ENCODE results near the gene ASB7. TPM values are rescaled to one million over a fixed set of nuclear protein-coding genes. Genes with fewer than 3 reads are reported as not detected.
A peak's percentile ranks its signal among the peaks of the same experiment; 100 is the strongest.

ASB7 gene
- total RNA-seq, 1 donor from 2014 or later, result 17.3 TPM

DNA sequence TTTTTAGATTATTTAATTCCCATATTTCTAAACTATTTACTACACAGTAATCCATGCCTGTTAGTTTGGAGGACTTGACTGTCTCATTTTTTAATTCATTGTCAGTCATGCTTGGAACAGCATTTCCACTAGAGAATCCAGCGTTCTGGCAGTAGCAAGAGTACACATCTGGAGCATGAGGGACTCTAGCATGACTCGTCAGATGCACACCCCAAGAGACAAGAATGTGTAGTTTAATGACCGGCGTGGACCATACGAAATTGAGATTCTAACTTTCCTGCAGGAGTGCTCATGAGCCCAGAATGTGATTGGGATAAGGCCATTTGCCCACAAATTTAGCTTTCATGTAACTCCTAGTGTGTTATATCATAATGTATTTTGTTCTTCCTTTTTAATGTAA is 48.9 kb downstream of the ASB7 start:
- DNase-seq (ENCODE audit: low read depth), result no peak
- H3K4me3 ChIP-seq (ENCODE audit: low read depth, low read length), result no peak overlapping the region
- H3K27me3 ChIP-seq (ENCODE audit: control insufficient read depth, insufficient read depth, low read length), result no peaks in the 10 kb centered on the region
- no peaks in the 10 kb centered on the region for H3K36me3 ChIP-seq (ENCODE audit: control insufficient read depth, insufficient read depth, low read length)
- TF ChIP-seq, protein P1, sequence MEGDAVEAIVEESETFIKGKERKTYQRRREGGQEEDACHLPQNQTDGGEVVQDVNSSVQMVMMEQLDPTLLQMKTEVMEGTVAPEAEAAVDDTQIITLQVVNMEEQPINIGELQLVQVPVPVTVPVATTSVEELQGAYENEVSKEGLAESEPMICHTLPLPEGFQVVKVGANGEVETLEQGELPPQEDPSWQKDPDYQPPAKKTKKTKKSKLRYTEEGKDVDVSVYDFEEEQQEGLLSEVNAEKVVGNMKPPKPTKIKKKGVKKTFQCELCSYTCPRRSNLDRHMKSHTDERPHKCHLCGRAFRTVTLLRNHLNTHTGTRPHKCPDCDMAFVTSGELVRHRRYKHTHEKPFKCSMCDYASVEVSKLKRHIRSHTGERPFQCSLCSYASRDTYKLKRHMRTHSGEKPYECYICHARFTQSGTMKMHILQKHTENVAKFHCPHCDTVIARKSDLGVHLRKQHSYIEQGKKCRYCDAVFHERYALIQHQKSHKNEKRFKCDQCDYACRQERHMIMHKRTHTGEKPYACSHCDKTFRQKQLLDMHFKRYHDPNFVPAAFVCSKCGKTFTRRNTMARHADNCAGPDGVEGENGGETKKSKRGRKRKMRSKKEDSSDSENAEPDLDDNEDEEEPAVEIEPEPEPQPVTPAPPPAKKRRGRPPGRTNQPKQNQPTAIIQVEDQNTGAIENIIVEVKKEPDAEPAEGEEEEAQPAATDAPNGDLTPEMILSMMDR (IDR thresholded peaks at IDR 0.05; ENCODE audit: insufficient read depth, low read length, poor library complexity, severe bottlenecking), result no peak

DNA sequence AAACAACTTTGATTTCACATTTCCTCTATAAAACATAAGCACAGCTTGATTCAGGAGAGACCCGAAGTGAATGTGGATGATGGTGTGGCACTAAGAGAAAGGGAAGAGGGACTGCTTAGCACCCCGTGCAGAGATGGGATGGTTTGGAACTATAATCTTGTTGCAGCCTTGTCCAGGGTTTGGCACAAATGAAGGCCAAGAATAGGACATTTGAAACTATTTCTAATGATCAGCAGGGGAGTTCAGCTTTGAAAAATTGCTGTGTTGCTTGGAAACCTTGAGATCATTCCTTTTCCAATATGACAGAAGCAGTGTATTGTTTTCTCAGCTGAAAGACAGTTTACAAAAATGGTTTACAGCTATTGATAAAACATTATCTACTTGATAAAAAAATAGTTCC is 49.7 kb downstream of the ASB7 start:
- Histone ChIP-seq H3K27me3 (ENCODE audit: control insufficient read depth, insufficient read depth, low read length) (no peaks in the 10 kb centered on the region), H3K36me3 (ENCODE audit: control insufficient read depth, insufficient read depth, low read length) (no peaks in the 10 kb centered on the region), H3K4me3 (ENCODE audit: low read depth, low read length) (no peak overlapping the region)
- DNase-seq (ENCODE audit: low read depth), result no peak
- TF ChIP-seq, protein P1 (IDR thresholded peaks at IDR 0.05; ENCODE audit: insufficient read depth, low read length, poor library complexity, severe bottlenecking), result no peak

DNA sequence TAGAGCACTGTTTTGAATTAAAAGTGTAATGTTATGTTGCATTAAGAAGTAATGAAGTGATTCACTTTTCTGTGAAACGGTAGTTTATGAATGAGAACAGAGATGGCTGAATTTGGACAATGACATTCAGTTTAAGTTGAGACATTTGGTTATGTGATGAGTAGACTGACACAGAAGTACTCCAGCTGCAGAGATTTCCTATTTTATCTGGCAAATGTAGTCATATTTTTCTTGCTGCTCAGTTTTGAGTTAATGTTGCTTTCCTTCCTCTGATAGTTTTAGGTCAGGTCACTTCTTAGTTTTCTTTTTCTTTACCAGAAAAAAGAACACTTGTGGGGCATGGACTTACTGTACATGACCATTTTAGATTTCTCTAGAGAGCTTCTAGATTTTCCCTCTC is 51.2 kb downstream of the ASB7 start:
- no peak for DNase-seq (ENCODE audit: low read depth)
- H3K4me3 ChIP-seq (ENCODE audit: low read depth, low read length), result no peak overlapping the region
- TF ChIP-seq, protein P1 (IDR thresholded peaks at IDR 0.05; ENCODE audit: insufficient read depth, low read length, poor library complexity, severe bottlenecking), result no peak

DNA sequence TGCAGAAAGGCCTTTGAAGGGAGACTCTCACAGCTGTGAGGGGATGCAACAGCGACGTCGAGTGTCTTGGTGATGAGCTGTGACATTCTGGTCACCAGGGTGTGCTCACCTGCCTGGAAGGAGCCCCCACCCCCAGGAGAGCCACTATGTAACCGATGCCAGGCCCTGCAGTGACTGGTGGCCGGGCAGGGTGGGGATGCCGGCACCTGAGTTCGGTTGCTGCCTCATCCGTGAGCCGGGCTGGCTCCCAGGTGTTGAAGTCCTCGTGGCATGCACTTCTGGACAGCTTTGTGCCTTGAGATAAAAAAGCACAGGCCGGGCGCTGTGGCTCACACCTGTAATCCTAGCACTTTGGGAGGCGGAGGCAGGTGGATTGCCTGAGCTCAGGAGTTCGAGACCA is 56.5 kb downstream of the ASB7 start:
- DNase-seq (ENCODE audit: low read depth), result no peak
- no peaks in the 10 kb centered on the region for H3K27me3 ChIP-seq (ENCODE audit: control insufficient read depth, insufficient read depth, low read length)
- no peaks in the 10 kb centered on the region for H3K36me3 ChIP-seq (ENCODE audit: control insufficient read depth, insufficient read depth, low read length)
- no peak overlapping the region for H3K4me3 ChIP-seq (ENCODE audit: low read depth, low read length)
- TF ChIP-seq, protein P1 (IDR thresholded peaks at IDR 0.05; ENCODE audit: insufficient read depth, low read length, poor library complexity, severe bottlenecking), result no peak

More for the DNA sequence above, 51.2 kb downstream of the ASB7 start:
- Histone ChIP-seq H3K27me3 (ENCODE audit: control insufficient read depth, insufficient read depth, low read length) (no peaks in the 10 kb centered on the region), H3K36me3 (ENCODE audit: control insufficient read depth, insufficient read depth, low read length) (no peaks in the 10 kb centered on the region)

DNA sequence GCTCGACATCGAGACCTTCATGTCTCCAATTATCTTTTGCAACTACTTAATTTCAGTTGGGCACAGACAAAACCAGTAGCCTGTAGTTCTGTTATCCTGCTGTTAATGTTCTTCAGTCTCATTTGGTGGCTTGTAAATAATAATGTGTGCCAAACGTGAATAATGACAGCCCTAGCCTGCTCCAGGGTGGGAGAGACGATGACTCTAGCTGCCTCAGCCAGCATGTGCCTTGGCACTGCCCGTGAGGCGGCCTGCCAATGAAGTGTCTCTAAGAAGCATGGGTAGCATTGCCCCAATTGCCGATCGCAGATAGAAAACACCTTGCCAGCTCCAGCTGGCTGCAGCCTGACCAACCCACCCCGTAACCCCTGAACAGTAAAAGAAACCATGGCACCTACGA is 58.8 kb downstream of the ASB7 start:
- Histone ChIP-seq H3K4me3 (ENCODE audit: low read depth, low read length) (no peak overlapping the region), H3K27me3 (ENCODE audit: control insufficient read depth, insufficient read depth, low read length) (no peaks in the 10 kb centered on the region), H3K36me3 (ENCODE audit: control insufficient read depth, insufficient read depth, low read length) (no peaks in the 10 kb centered on the region)
- DNase-seq (ENCODE audit: low read depth), result no peak
- TF ChIP-seq, protein P1 (IDR thresholded peaks at IDR 0.05; ENCODE audit: insufficient read depth, low read length, poor library complexity, severe bottlenecking), result no peak

DNA sequence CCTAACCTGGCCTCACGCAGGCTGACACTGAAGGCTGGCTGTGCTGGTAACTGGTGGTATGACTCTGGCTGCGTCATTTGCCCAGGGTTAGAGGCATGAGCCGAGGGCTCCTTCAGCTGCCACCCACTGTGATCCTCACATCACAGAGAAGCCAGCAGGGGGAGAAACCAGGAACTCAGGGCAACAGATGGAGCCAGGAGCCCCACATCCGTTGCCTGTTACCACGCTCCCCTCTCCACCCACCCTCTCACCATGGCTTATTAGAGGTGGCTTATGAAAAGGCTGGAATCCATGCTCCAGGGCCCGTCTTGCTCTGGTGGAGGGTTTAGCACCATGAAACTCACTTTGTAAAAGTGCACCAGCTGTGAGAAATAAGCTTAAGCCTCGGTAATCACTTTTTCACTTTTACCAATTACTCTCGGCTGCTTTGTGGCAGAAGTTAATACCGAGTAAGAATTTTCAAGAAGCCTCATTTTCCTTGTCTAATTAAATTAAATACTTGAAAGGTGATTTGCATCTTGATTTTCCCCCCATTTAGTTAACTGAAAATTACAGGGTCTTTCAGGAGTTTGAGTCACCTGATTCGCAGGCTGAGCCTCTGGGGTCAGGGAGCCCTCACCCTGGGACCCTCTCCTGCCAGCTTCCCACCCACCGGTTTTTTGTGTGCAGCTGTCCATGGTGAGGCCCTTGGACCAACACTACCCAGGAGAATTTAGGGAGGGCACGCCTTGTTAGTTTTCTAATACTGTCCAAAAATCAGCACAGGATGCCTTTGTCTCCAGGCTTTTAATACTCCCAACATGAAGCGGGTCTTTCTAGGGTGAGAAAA is 60.9 kb downstream of the ASB7 start:
- Histone ChIP-seq H3K4me3 (ENCODE audit: low read depth, low read length) (no peak overlapping the region), H3K27me3 (ENCODE audit: control insufficient read depth, insufficient read depth, low read length) (no peaks in the 10 kb centered on the region), H3K36me3 (ENCODE audit: control insufficient read depth, insufficient read depth, low read length) (no peaks in the 10 kb centered on the region)
- TF ChIP-seq, protein P1 (IDR thresholded peaks at IDR 0.05; ENCODE audit: insufficient read depth, low read length, poor library complexity, severe bottlenecking), result peak; percentile 44
- DNase-seq (ENCODE audit: low read depth), result no peak

Data from kidney epithelial cell (primary cell).